Naive B cell (primary cell): ENCODE results near the gene MT1F. TPM values are rescaled to one million over a fixed set of nuclear protein-coding genes. Genes with fewer than 3 reads are reported as not detected.

Experiments
- ATAC-seq, 2 donors: fragments of 150-1000 bp; cut with Tn5 transposase; 2 replicates each; pipeline ENCODE4 v1.10.0; 2021; ENCODE audit warnings: low read depth in 2 of 2, mild to moderate bottlenecking in 2 of 2, moderate library complexity in 2 of 2
- DNase-seq: peaks from one replicate; pipeline ENCODE4 v3.0.0; 2022
- H3K27ac Mint-ChIP-seq, 6 donors: one replicate each; pipeline ENCODE4 v1.8.0; 2020 to 2022; ENCODE audit warnings: mild to moderate bottlenecking in 6 of 6, mixed read lengths in 6 of 6, moderate library complexity in 5 of 6, inconsistent platforms in 2 of 6
- H3K27me3 Mint-ChIP-seq, 3 donors: one replicate each; pipeline ENCODE4 v1.8.0; 2021 to 2022; ENCODE audit warnings: mixed read lengths in 3 of 3, mild to moderate bottlenecking in 1 of 3
- H3K36me3 Mint-ChIP-seq, 2 donors: one replicate each; pipeline ENCODE4 v1.8.0; 2020 to 2022; ENCODE audit warnings: mixed read lengths in 2 of 2, inconsistent platforms in 1 of 2, mild to moderate bottlenecking in 1 of 2
- H3K4me1 Mint-ChIP-seq, 3 donors: one replicate each; pipeline ENCODE4 v1.8.0; 2020 to 2022; ENCODE audit warnings: mixed read lengths in 3 of 3, inconsistent platforms in 1 of 3, mild to moderate bottlenecking in 1 of 3, moderate library complexity in 1 of 3
- H3K4me3 Mint-ChIP-seq, 8 donors: one replicate each; pipeline ENCODE4 v1.8.0; 2020 to 2022; ENCODE audit warnings: mild to moderate bottlenecking in 8 of 8, mixed read lengths in 8 of 8, moderate library complexity in 8 of 8, inconsistent platforms in 2 of 8
- H3K9me3 Mint-ChIP-seq, 7 donors: one replicate each; pipeline ENCODE4 v1.8.0; 2020 to 2022; ENCODE audit warnings: mixed read lengths in 7 of 7, mild to moderate bottlenecking in 5 of 7, inconsistent platforms in 2 of 7, moderate library complexity in 1 of 7
- polyA plus RNA-seq, 6 donors: library from polyadenylated mRNA; unstranded; fragments of 300-500 nt; fragmentation: Illumina TruSeq; gene quantifications; one replicate each; pipeline ENCODE4 v1.2.3, GENCODE V29; 2021; ENCODE audit warnings: low read depth in 6 of 6

MT1F gene
- polyA plus RNA-seq, 6 donors from 2014 or later, result 4.0 to 10.3 (median 4.6) TPM

DNA sequence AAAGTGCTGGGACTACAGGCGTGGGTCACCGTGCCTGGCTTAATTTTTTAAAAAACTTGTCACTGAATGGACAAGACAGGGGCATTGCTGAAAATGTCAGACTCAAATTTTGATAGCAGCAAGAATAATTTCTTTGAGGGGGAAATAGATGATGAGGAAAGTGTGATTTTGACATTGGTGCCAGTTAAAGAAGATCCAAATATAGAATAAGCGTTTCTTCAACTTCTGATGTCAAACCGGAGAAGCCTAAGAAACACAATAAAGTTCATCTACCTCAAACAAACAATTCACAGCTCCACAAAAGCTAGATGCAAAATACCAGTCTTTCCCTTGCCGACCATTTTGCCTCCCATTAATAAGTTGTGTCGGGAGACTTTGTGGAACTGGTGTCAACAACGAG is 29.0 kb downstream of the MT1F start:
- no peak for ATAC-seq
- peaks cover 0 to 7% of the 10 kb centered on the region in 2 donors for H3K36me3 Mint-ChIP-seq
- H3K4me3 Mint-ChIP-seq, result no peak overlapping the region
- H3K27ac Mint-ChIP-seq, result peak overlapping the region in 1 of 6 donors; percentile 16
- peaks cover 6 to 18% (median 14%) of the 10 kb centered on the region in 3 donors for H3K4me1 Mint-ChIP-seq
- H3K9me3 Mint-ChIP-seq, result peaks cover 0 to 5% (median 3%) of the 10 kb centered on the region in 7 donors
- H3K27me3 Mint-ChIP-seq, result peaks cover 16 to 51% (median 41%) of the 10 kb centered on the region in 3 donors
- no peak for DNase-seq

DNA sequence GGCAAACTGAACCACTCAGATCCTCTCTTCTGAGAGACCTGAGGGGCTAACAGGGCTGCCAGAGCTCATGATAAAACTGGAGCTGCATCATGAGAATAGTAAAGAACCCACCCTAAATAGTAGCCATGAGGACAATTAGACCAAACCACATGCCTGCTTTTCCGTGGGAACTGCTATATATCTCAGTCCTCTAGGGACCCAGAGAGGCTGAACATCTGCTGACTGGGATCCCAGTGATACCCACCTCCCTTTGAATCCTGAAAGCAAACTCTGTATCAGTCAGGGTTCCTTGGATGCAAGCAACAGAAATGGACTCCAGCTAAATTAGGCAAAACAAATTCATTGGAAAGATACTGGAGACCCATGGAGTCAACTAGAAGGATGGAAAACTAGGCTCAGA is 31.0 kb downstream of the MT1F start:
- Mint-ChIP-seq H3K4me3 (no peak overlapping the region), H3K27ac (no peak overlapping the region), H3K9me3 (peaks cover 0 to 5% (median 3%) of the 10 kb centered on the region in 7 donors), H3K4me1 (no peaks in the 10 kb centered on the region), H3K36me3 (peaks cover 0 to 7% of the 10 kb centered on the region in 2 donors), H3K27me3 (peaks cover 13 to 50% (median 34%) of the 10 kb centered on the region in 3 donors)
- ATAC-seq (no peak), DNase-seq (no peak)

DNA sequence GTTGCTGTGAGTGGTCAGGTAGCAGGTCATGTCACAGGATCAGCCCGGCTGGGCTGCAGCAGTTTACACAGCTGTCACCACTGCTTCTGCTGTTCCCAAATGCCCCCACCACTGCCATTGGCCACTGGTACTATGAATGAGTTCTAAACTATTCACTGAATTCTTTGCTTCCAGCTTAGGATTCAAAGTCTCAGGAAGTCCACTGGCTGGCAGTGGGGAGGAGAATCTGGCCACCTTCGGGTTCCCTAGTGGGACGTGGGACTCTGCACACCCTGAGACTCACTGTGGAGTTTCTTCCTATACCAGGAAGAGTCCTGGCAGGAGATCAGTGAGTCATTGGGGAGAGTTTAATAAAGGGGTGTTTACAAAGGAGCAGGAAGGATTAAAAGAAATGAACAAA is 31.4 kb downstream of the MT1F start:
- Mint-ChIP-seq H3K27ac (no peak overlapping the region), H3K27me3 (peaks cover 9 to 46% (median 32%) of the 10 kb centered on the region in 3 donors), H3K4me1 (no peaks in the 10 kb centered on the region), H3K4me3 (no peak overlapping the region), H3K36me3 (peaks cover 0 to 7% of the 10 kb centered on the region in 2 donors), H3K9me3 (peaks cover 0 to 5% (median 3%) of the 10 kb centered on the region in 7 donors)
- DNase-seq, result no peak
- no peak for ATAC-seq

DNA sequence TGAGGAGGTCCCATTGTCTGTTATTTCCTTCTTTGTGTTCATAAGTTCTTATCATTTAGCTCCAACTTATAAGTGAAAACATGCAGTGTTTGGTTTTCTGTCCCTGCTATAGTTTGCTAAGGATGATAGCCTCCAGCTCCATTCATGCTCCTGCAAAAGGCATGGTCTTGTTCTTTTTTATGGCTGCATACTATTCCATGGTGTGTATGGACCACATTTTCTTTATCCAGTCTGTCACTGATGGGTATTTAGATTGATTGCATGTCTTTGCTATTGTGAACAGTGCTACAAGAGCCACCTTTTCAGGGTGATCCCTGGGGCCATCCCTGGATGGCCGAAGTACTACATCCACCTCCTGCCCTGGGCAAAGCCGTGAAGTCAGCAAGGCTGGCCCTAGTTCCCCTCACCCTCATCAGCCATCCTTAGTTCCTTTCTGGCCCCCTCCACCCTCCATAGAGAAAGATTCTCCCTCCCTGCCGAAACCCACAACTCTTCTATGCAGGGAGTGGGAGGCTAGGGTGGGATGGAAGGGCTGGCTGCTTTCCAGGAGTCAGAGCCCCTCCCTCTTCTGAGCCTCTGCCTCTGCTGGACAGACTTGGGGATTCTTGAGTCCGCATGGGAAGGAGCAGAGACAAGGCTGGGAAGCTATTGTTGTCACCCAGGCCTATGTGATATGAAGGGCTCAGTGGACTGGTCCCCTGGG is 32.8 kb downstream of the MT1F start:
- Mint-ChIP-seq H3K27ac (peak overlapping the region in 1 of 6 donors; percentile 54), H3K4me3 (peak overlapping the region in 1 of 8 donors; percentile 35), H3K27me3 (peaks cover 6 to 40% (median 31%) of the 10 kb centered on the region in 3 donors), H3K36me3 (peaks cover 0 to 7% of the 10 kb centered on the region in 2 donors), H3K9me3 (peaks cover 0 to 5% (median 3%) of the 10 kb centered on the region in 7 donors), H3K4me1 (no peaks in the 10 kb centered on the region)
- DNase-seq (no peak), ATAC-seq (no peak)

DNA sequence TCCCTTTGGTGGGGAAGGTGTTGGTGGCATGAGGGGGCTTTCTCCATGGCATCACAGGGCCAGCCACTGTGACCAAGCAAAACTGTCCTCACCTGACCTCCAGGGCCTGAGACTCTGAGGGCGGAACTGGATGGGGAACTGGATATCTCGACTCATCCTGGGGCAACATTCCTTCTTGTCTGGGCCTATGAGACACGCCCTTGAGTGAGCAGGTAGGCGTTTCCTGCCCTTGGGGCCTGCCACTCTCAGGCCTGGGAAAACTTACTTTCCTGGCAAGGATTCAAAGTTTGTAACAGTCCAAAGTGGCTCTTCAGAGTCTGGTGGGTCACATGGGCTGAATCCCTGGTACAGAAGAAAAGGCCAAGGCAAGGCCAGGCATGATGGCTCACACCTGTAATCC is 34.1 kb downstream of the MT1F start:
- no peaks in the 10 kb centered on the region for H3K4me1 Mint-ChIP-seq
- DNase-seq (no peak), ATAC-seq (no peak)

DNA sequence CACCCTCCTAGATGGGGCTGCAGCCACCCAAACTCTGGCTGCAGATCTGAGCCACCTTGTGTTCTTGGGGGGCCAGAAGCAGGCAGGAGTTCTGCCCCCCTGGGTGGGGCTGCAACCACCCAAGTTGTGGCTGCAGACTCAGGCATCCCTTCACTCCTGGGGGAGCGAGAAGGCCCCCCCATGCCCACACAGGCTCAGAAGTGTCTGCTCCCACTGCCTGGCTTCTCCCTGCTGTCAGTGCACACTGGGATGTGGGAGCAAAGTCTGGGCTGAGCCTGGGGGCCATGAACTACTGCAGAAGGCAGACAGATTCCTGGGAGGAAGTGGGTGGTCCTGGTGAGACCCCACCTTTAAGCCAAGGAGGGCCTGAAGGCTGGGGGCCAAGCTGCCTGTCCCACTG is 37.5 kb downstream of the MT1F start:
- DNase-seq, result no peak
- Mint-ChIP-seq H3K4me1 (no peaks in the 10 kb centered on the region), H3K4me3 (no peak overlapping the region), H3K27ac (no peak overlapping the region), H3K9me3 (peaks cover 0 to 19% (median 7%) of the 10 kb centered on the region in 7 donors), H3K36me3 (peaks cover 0 to 8% of the 10 kb centered on the region in 2 donors), H3K27me3 (peaks cover 3 to 23% (median 8%) of the 10 kb centered on the region in 3 donors)
- no peak for ATAC-seq

More for the DNA sequence above, 34.1 kb downstream of the MT1F start:
- Mint-ChIP-seq H3K4me3 (no peak overlapping the region), H3K27ac (no peak overlapping the region), H3K36me3 (peaks cover 0 to 2% of the 10 kb centered on the region in 2 donors), H3K27me3 (peaks cover 6 to 33% (median 27%) of the 10 kb centered on the region in 3 donors), H3K9me3 (peaks cover 0 to 8% (median 3%) of the 10 kb centered on the region in 7 donors)

DNA sequence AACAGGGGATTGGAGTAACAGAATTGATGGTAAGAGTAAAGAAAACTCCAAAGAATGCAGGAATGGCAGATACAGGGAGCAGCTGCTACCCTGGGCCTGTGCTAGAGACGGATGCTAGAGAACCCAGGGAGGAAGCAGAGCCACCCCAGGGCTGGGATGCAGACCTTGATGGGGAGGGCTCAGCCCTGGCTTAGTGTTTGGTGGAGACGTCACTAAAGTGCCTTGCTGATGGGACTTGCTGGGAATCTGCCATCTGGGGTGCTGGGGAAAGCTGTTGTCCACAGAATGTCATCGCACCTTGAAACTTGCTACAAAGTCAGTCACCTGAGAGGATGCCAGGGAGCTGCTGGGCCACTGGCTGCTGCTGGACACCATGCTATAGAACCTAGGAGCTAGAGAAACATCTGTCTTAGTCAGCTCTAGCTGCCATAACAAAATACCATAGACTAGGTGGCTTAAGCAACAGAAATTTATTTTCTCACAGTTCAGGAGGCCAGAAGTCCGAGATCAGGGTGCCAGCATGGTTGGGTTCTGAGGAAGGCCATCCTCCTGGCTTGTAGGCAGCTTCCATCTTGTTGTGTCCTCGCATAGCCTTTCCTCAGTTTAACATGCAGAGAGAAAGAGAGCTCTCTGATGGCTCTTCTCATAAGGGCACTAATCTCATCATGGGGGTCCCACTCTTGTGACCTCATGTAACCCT is 39.8 kb downstream of the MT1F start:
- H3K4me1 Mint-ChIP-seq, result peaks cover 0 to 10% (median 6%) of the 10 kb centered on the region in 3 donors

DNA sequence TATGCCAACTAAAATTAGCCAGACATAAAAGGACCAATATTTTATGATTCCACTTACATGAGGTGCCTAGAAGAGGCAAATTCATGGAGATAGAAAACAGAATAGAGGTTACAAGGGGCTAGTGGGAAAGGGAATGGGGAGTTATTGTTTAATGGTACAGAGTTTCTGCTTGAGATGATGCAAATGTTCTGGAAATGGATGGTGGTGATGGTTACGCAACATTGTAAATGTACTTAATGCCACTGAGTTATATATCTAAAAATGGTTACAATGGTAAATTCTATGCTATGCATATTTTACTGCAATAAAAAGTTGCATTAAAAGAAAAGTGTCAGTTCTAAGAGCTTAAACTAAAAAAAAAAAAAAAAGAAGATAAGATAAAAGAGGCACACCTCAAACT is 42.4 kb downstream of the MT1F start:
- Mint-ChIP-seq H3K4me3 (no peak overlapping the region), H3K36me3 (peaks cover 0 to 8% of the 10 kb centered on the region in 2 donors), H3K27ac (no peak overlapping the region), H3K9me3 (peaks cover 0 to 14% (median 5%) of the 10 kb centered on the region in 7 donors), H3K4me1 (peaks cover 0 to 10% (median 6%) of the 10 kb centered on the region in 3 donors), H3K27me3 (peaks cover 0 to 11% (median 0%) of the 10 kb centered on the region in 3 donors)
- ATAC-seq (no peak), DNase-seq (no peak)

More for the DNA sequence above, 39.8 kb downstream of the MT1F start:
- DNase-seq (no peak), ATAC-seq (no peak)
- no peak overlapping the region for H3K27ac Mint-ChIP-seq
- H3K9me3 Mint-ChIP-seq, result peaks cover 0 to 14% (median 5%) of the 10 kb centered on the region in 7 donors
- H3K27me3 Mint-ChIP-seq, result peaks cover 0 to 17% (median 0%) of the 10 kb centered on the region in 3 donors
- no peak overlapping the region for H3K4me3 Mint-ChIP-seq
- H3K36me3 Mint-ChIP-seq, result peaks cover 0 to 8% of the 10 kb centered on the region in 2 donors

DNA sequence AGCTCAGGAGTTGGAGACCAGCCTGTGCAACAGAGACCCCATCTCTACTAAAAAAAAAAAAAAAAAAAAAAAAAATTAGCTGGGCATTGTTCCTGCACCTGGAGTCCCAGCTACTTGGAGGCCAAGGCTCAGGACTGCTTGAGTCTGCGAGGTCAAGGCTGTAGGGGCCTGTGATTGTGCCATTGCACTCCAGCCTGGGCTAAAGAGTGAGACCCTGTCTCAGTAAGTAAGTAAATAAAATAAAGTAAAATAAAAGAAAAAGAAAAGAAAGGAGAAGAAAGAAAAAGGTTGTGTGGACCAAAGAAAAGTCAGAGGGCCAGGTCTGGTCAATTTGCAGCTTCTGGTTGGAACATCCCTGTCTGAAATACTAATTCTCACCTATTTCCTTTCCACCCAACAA is 42.9 kb downstream of the MT1F start:
- ATAC-seq, result no peak
- H3K27me3 Mint-ChIP-seq, result peaks cover 0 to 11% (median 0%) of the 10 kb centered on the region in 3 donors
- peaks cover 0 to 14% (median 5%) of the 10 kb centered on the region in 7 donors for H3K9me3 Mint-ChIP-seq

DNA sequence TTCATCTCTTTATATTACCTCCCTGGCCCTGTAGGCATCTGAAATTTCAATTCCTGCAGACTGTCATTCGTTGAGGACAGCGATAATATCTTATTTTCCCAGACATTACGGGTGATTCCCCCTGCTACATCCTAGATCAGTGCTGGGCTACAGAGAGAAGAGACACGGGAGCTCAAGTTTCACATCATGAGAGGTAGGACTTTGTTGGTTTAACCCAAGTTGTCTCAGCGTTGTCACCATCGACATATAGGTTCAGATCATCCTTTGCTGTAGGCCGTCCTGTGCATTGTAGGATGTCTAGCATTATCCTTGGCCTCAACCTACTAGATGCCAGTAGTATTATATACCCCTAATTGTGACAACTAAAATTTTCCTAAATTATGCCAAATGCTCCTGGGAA is 43.8 kb downstream of the MT1F start:
- Mint-ChIP-seq H3K4me1 (peaks cover 0 to 10% (median 6%) of the 10 kb centered on the region in 3 donors), H3K4me3 (peak overlapping the region in 1 of 8 donors; percentile 53), H3K36me3 (peaks cover 0 to 8% of the 10 kb centered on the region in 2 donors), H3K9me3 (peaks cover 0 to 14% (median 5%) of the 10 kb centered on the region in 7 donors), H3K27ac (peak overlapping the region in 1 of 6 donors; percentile 76), H3K27me3 (peaks cover 0 to 11% (median 0%) of the 10 kb centered on the region in 3 donors)
- ATAC-seq (no peak), DNase-seq (peak; percentile 2)

More for the DNA sequence above, 42.9 kb downstream of the MT1F start:
- no peak for DNase-seq
- Mint-ChIP-seq H3K4me1 (peaks cover 0 to 10% (median 6%) of the 10 kb centered on the region in 3 donors), H3K36me3 (peaks cover 0 to 8% of the 10 kb centered on the region in 2 donors), H3K27ac (peak overlapping the region in 1 of 6 donors; percentile 33), H3K4me3 (no peak overlapping the region)

DNA sequence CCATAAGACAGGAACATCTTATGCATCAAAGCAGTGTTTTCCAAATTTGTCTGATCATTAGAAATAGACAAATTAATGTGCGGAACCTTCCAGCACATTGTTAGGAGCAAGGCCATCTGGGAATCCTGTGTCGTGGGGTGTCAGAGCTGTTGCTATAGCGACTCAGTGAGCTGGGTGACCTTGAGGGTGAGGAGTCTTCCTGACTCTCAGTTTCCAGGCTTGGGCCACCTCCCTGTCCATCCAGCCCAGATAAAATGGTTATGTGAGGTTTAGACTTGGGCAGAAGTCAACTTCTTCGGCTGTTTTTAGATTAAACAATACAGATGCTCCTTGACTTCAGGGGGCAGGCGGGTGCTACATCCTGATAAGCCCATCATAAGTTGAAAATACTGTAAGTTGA is 45.1 kb downstream of the MT1F start:
- Mint-ChIP-seq H3K27ac (no peak overlapping the region), H3K36me3 (no peaks in the 10 kb centered on the region), H3K4me1 (peaks cover 0 to 10% (median 6%) of the 10 kb centered on the region in 3 donors), H3K27me3 (peaks cover 0 to 4% (median 0%) of the 10 kb centered on the region in 3 donors), H3K4me3 (no peak overlapping the region), H3K9me3 (peaks cover 0 to 3% (median 1%) of the 10 kb centered on the region in 7 donors)
- no peak for ATAC-seq
- DNase-seq, result no peak
